Measurements from ENCODE around the gene SLC38A3. TPM values are rescaled to one million over a fixed set of nuclear protein-coding genes. Genes with fewer than 3 reads are reported as not detected.

The SLC38A3 gene
- total RNA-seq, 1 donor from 2014 or later: 2.0 TPM

GRCh38 chr3:50213373-50213772 is 8.3 kb downstream of the SLC38A3 start:
- Histone ChIP-seq H3K4me1 (no peaks in the 10 kb centered on the region), H3K9me3 (no peaks in the 10 kb centered on the region), H3K27ac (no peak overlapping the region), H3K27me3 (no peaks in the 10 kb centered on the region), H3K4me3 (no peak overlapping the region), H3K36me3 (no peaks in the 10 kb centered on the region)
- intact Hi-C loops (cut with DNase I): no loop called here
- no peak for DNase-seq (ENCODE audit: extremely low spot score in 2 of 2)
- TF ChIP-seq POLR2AphosphoS5 (IDR thresholded peaks at IDR 0.05; ENCODE audit: insufficient read depth in 1 of 2, low read depth in 1 of 2) (no peak), POLR2A (IDR thresholded peaks at IDR 0.05) (no peak), CTCF (IDR thresholded peaks at IDR 0.05) (no peak)

GRCh38 chr3:50214824-50215223 is 9.8 kb downstream of the SLC38A3 start:
- TF ChIP-seq CTCF (IDR thresholded peaks at IDR 0.05) (no peak), POLR2AphosphoS5 (IDR thresholded peaks at IDR 0.05; ENCODE audit: insufficient read depth in 1 of 2, low read depth in 1 of 2) (no peak), POLR2A (IDR thresholded peaks at IDR 0.05) (no peak)
- Histone ChIP-seq H3K27me3 (no peaks in the 10 kb centered on the region), H3K27ac (no peak overlapping the region), H3K4me3 (no peak overlapping the region), H3K36me3 (no peaks in the 10 kb centered on the region), H3K9me3 (no peaks in the 10 kb centered on the region), H3K4me1 (no peaks in the 10 kb centered on the region)
- DNase-seq (ENCODE audit: extremely low spot score in 2 of 2): no peak
- intact Hi-C loops (cut with DNase I): no loop called here

GRCh38 chr3:50215529-50215928 is 10.5 kb downstream of the SLC38A3 start:
- Histone ChIP-seq H3K27ac (no peak overlapping the region), H3K36me3 (no peaks in the 10 kb centered on the region), H3K4me3 (no peak overlapping the region), H3K9me3 (no peaks in the 10 kb centered on the region), H3K4me1 (no peaks in the 10 kb centered on the region), H3K27me3 (no peaks in the 10 kb centered on the region)
- no peak for DNase-seq (ENCODE audit: extremely low spot score in 2 of 2)
- intact Hi-C loops (cut with DNase I): no loop called here
- no peak for TF ChIP-seq POLR2AphosphoS5 (IDR thresholded peaks at IDR 0.05; ENCODE audit: insufficient read depth in 1 of 2, low read depth in 1 of 2)
- no peak for TF ChIP-seq CTCF (IDR thresholded peaks at IDR 0.05)
- no peak for TF ChIP-seq POLR2A (IDR thresholded peaks at IDR 0.05)

- no peaks in the 10 kb centered on the region for H3K36me3 ChIP-seq
- no peak overlapping the region for H3K27ac ChIP-seq
- TF ChIP-seq CTCF (IDR thresholded peaks at IDR 0.05) (no peak), POLR2A (IDR thresholded peaks at IDR 0.05) (no peak), POLR2AphosphoS5 (IDR thresholded peaks at IDR 0.05; ENCODE audit: insufficient read depth in 1 of 2, low read depth in 1 of 2) (no peak)
- no peaks in the 10 kb centered on the region for H3K27me3 ChIP-seq
- no peaks in the 10 kb centered on the region for H3K9me3 ChIP-seq
- DNase-seq (ENCODE audit: extremely low spot score in 2 of 2): no peak
- H3K4me3 ChIP-seq: no peak overlapping the region
- H3K4me1 ChIP-seq: no peaks in the 10 kb centered on the region
- intact Hi-C loops (cut with DNase I): no loop called here
Observed at GRCh38 chr3:50217681-50218080, 12.6 kb downstream of the SLC38A3 start.

GRCh38 chr3:50218448-50218847 is 13.4 kb downstream of the SLC38A3 start:
- TF ChIP-seq POLR2AphosphoS5 (IDR thresholded peaks at IDR 0.05; ENCODE audit: insufficient read depth in 1 of 2, low read depth in 1 of 2) (no peak), CTCF (IDR thresholded peaks at IDR 0.05) (no peak), POLR2A (IDR thresholded peaks at IDR 0.05) (no peak)
- H3K4me1 ChIP-seq: no peaks in the 10 kb centered on the region
- H3K9me3 ChIP-seq: no peaks in the 10 kb centered on the region
- DNase-seq (ENCODE audit: extremely low spot score in 2 of 2): no peak
- H3K36me3 ChIP-seq: no peaks in the 10 kb centered on the region
- H3K27me3 ChIP-seq: no peaks in the 10 kb centered on the region
- H3K27ac ChIP-seq: no peak overlapping the region
- intact Hi-C loops (cut with DNase I): no loop called here
- no peak overlapping the region for H3K4me3 ChIP-seq
